Neural cell (in vitro differentiated cells): ENCODE results near the gene SYCP1.

Source experiments
- CTCF ChIP-seq: fragments of 450-650 bp; IDR thresholded peaks from 2 replicates; pipeline ENCODE4 v1.5.1; 2014; ENCODE audit warnings: antibody characterized with exemption, mild to moderate bottlenecking, moderate library complexity; ENCODE audit not compliant: poor library complexity, severe bottlenecking
- EP300 ChIP-seq: fragments of 450-650 bp; conservative IDR thresholded peaks from 2 replicates; pipeline ENCODE4 v1.6.1; 2014; ENCODE audit warnings: antibody characterized with exemption, mild to moderate bottlenecking, moderate library complexity; ENCODE audit not compliant: poor library complexity, severe bottlenecking
- EZH2 ChIP-seq: fragments of 200-600, 300-800 bp; shearing (Covaris generic), sonication (generic); IDR thresholded peaks from 2 replicates; pipeline ENCODE4 v1.6.1; 2014; ENCODE audit warnings: antibody characterized with exemption, low read length, borderline replicate concordance, mild to moderate bottlenecking; ENCODE audit not compliant: insufficient read depth, poor library complexity, severe bottlenecking
- MXI1 ChIP-seq: fragments of 450-650 bp; conservative IDR thresholded peaks from 2 replicates; pipeline ENCODE4 v1.6.1; 2014; ENCODE audit warnings: antibody characterized with exemption, mild to moderate bottlenecking; ENCODE audit not compliant: poor library complexity, severe bottlenecking
- POLR2AphosphoS5 ChIP-seq: IDR thresholded peaks from 2 replicates; pipeline ENCODE4 v1.6.1; 2012
- REST ChIP-seq: IDR thresholded peaks from 2 replicates; pipeline ENCODE4 v1.6.1; 2012; ENCODE audit warnings: borderline replicate concordance
- TAF1 ChIP-seq: IDR thresholded peaks from 2 replicates; pipeline ENCODE4 v1.6.1; 2012; ENCODE audit warnings: low read depth

- no peak for TF ChIP-seq MXI1
- no peak for TF ChIP-seq CTCF
- no peak for TF ChIP-seq POLR2AphosphoS5
- no peak for TF ChIP-seq EZH2
- no peak for TF ChIP-seq EP300
- TF ChIP-seq REST: no peak
- TF ChIP-seq TAF1: no peak
Observed at GRCh38 chr1:115013792-115014191, 159.1 kb downstream of the SYCP1 start.
